ENCODE data around the gene MCRIP1. TPM values are rescaled to one million over a fixed set of nuclear protein-coding genes. Genes with fewer than 3 reads are reported as not detected.

Gene MCRIP1
- total and polyA plus RNA-seq, 2 of the 4 experiments (the other 2 are of a cell fraction), result 56.5 to 164 TPM

GRCh38 chr17:81865358-81865732, 32.3 kb upstream of the MCRIP1 start:
- H2BK15ac ChIP-seq (ENCODE audit: low read depth, low read length), result no peak overlapping the region
- DNase-seq (no peak), ATAC-seq (ENCODE audit: low read depth) (no peak)
- no peak overlapping the region for H2AFZ ChIP-seq (replicated peaks; ENCODE audit: low read length, poor library complexity)
- H2AK9ac ChIP-seq (replicated peaks; ENCODE audit: low read depth, low read length, poor library complexity), result peak overlapping the region; percentile 55
- no peak overlapping the region for H3K4me2 ChIP-seq (ENCODE audit: low read depth, low read length)
- no TSS peak for BruUV-seq (replicated peaks)
- 0 out of 2 replicates have a peak overlapping the region, but pooled peaks have one; percentile 2 for H2AK5ac ChIP-seq (ENCODE audit: low read depth, low read length)
- TF ChIP-seq BHLHE40 (IDR thresholded peaks at IDR 0.05; ENCODE audit: low read depth, low read length) (no peak), CTCF (conservative IDR thresholded peaks at IDR 0.05; ENCODE audit: low read depth, low read length) (no peak), MAFK (IDR thresholded peaks at IDR 0.05; ENCODE audit: low read depth, low read length) (no peak), MXI1 (IDR thresholded peaks at IDR 0.05; ENCODE audit: borderline replicate concordance, low read depth, low read length) (no peak), CEBPB (IDR thresholded peaks at IDR 0.05; ENCODE audit: low read depth, low read length) (no peak), USF2 (IDR thresholded peaks at IDR 0.05; ENCODE audit: low read depth, low read length) (no peak), ELK1 (IDR thresholded peaks at IDR 0.05; ENCODE audit: borderline replicate concordance, low read depth, low read length) (no peak), NFE2L2 (IDR thresholded peaks at IDR 0.05; ENCODE audit: low read depth, low read length) (no peak), RAD21 (IDR thresholded peaks at IDR 0.05; ENCODE audit: low read length) (no peak), SMC3 (IDR thresholded peaks at IDR 0.05; ENCODE audit: low read depth, low read length) (no peak), RCOR1 (IDR thresholded peaks at IDR 0.05; ENCODE audit: insufficient replicate concordance, low read length) (no peak), CHD1 (IDR thresholded peaks at IDR 0.05; ENCODE audit: low read depth, low read length) (no peak), POLR2A (IDR thresholded peaks at IDR 0.05; ENCODE audit: low read depth, low read length) (no peak), FOS (IDR thresholded peaks at IDR 0.05; ENCODE audit: low read depth, low read length) (no peak), MAZ (IDR thresholded peaks at IDR 0.05; ENCODE audit: borderline replicate concordance, low read depth, low read length) (no peak), RFX5 (IDR thresholded peaks at IDR 0.05; ENCODE audit: low read depth, low read length) (no peak)
- CTCF ChIA-PET, result interaction anchor here (0.6 kb wide), 1 partner anchor 27 kb away, joined by 4 read pairs; no protein-coding TSS in a partner anchor
- no peak overlapping the region for H3K18ac ChIP-seq (ENCODE audit: low read depth, low read length)
- H2BK20ac ChIP-seq (ENCODE audit: low read depth, low read length), result no peak overlapping the region
- POLR2A ChIA-PET (ENCODE audit: unreplicated experiment), result no interaction called here
- no peak overlapping the region for H3K14ac ChIP-seq (replicated peaks; ENCODE audit: low read depth, low read length)
- no peaks in the 10 kb centered on the region for H3K9me3 ChIP-seq (ENCODE audit: control insufficient read depth, insufficient read depth, low read length)
- H2BK5ac ChIP-seq (ENCODE audit: low read depth, low read length, poor library complexity, severe bottlenecking), result no peak overlapping the region
- H4K5ac ChIP-seq (ENCODE audit: low read depth, low read length), result 0 out of 2 replicates have a peak overlapping the region, but pooled peaks have one; percentile 4
- peaks cover 11% of the 10 kb centered on the region; the same call in 1 of the 2 replicates for H3K9me1 ChIP-seq (ENCODE audit: insufficient read depth, low read length)
- intact Hi-C loops (cut with micrococcal nuclease), result no loop called here
- no peak overlapping the region for H4K91ac ChIP-seq (ENCODE audit: insufficient read depth, low read depth, low read length)
- no peak overlapping the region for H3K4ac ChIP-seq (ENCODE audit: low read depth, low read length)
- no peak overlapping the region for H3K56ac ChIP-seq (ENCODE audit: extremely low read depth, insufficient read depth, low read length)
- H3K4me3 ChIP-seq (ENCODE audit: insufficient read depth, low read depth, low read length), result no peak overlapping the region
- no peaks in the 10 kb centered on the region for H3K27me3 ChIP-seq (ENCODE audit: control insufficient read depth, insufficient read depth, low read length)
- H3K79me1 ChIP-seq (ENCODE audit: low read depth in 1 of 2, low read length in 2 of 2), result peaks cover 22 to 79% of the 10 kb centered on the region in 2 experiments; a peak in 3 of 4 replicates
- H3K36me3 ChIP-seq (ENCODE audit: control insufficient read depth, insufficient read depth, low read length), result peaks cover 46% of the 10 kb centered on the region
- 96% methylated on average over 6 of the region's 8 CpGs; no CpG with 5 or more reads in 1 of the 2 experiments for WGBS, 2 experiments (ENCODE audit: extremely low coverage in 2 of 2, insufficient read length in 1 of 2)
- H3K9ac ChIP-seq (ENCODE audit: low read depth, low read length), result no peak overlapping the region
- no peak overlapping the region for H3K23ac ChIP-seq (ENCODE audit: low read depth, low read length)
- dilution Hi-C loops (cut with HindIII; ENCODE audit: low sequenced_read_pairs, unreplicated experiment), result no loop called here
- in situ Hi-C loops (cut with MboI; ENCODE audit: low sequenced_read_pairs), result no loop called here
- peaks cover 31% of the 10 kb centered on the region for H3K4me1 ChIP-seq (ENCODE audit: control insufficient read depth, insufficient read depth, low read length)
- H2BK120ac ChIP-seq (ENCODE audit: low read depth, low read length), result no peak overlapping the region
- H4K8ac ChIP-seq (ENCODE audit: low read depth in 2 of 2, low read length in 2 of 2), result no peak overlapping the region
- no peak overlapping the region for H3K27ac ChIP-seq (ENCODE audit: insufficient read depth, low read length)
- peaks cover 52% of the 10 kb centered on the region for H4K20me1 ChIP-seq (ENCODE audit: insufficient read depth, low read length)
